Pons (tissue), 1 donor: ENCODE measurements around the gene TTC39C.
A peak's percentile ranks its signal among the peaks of the same experiment; 100 is the strongest.
"Not testable (repeated sequence)": the region's sequence is repeated elsewhere in the genome, so short reads cannot be mapped to it uniquely, and the experiment has no call there.

Source experiments
- DNase-seq: peaks from one replicate; pipeline ENCODE4 v3.0.0-alpha.2; 2016; ENCODE audit warnings: low spot score

The TTC39C gene

DNA sequence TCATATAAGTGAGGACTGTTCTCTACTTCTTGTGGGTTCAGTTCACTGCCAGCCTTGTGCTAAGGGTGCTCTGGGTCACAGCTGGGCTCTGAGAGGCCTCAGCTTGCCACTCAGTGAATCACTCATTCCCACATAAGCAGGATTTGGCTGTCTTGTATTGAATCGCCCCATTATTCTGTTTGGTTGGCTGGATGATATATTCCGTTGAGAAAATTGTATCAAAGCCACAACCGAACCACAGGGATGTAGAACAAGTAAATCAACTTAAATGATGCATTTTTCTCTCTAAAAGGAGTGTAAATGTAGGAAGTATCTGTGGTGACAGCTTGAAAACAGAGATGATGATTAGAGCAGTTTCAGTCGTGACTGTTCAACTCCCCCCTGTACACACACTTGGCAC is 39.6 kb downstream of the TTC39C start:
- DNase-seq = peak; percentile 62

- no peak for DNase-seq
Measured at GRCh38 chr18:24055009-24055804, 40.7 kb downstream of the TTC39C start.

DNA sequence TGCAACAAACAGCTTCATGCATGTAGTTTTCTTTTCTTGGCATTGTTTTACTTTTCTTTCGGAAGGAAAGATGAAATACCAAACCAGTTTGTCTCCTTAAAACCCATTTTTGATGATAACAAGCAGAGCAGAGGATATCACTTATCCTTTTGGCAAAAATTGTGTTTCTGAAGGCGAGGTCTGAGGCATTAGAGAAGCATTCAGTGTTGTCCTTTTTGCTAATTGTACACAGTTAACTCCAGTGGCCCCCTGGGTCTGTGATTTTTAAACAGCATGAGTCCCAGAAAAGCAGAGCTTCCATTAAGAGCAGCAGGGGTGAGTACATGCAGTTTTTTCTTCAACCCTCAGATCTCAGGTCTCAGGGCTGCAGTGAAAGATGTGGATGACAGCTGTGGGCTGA is 41.3 kb downstream of the TTC39C start:
- DNase-seq = no peak

- DNase-seq = no peak
Measured at GRCh38 chr18:24056506-24056905, 42.0 kb downstream of the TTC39C start.

- DNase-seq = no peak
Measured at GRCh38 chr18:24057804-24058203, 43.2 kb downstream of the TTC39C start.

DNA sequence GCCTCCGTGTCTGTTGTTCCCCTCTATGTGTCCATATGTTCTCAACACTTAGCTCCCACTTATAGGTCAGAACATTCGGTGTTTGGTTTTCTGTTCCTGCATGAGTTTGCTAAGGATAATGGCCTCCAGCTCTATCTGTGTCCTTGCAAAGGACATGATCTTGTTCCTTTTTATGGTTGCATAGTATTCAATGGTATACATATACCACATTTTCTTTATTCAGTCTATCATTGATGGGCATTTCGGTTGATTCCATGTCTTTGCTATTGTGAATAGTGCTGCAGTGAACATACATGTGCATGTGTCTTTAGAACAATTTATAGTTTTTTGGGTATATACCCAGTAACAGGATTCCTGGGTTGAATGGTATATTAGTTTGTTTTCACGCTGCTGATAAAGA is 44.8 kb downstream of the TTC39C start:
- DNase-seq = not testable (repeated sequence)

DNA sequence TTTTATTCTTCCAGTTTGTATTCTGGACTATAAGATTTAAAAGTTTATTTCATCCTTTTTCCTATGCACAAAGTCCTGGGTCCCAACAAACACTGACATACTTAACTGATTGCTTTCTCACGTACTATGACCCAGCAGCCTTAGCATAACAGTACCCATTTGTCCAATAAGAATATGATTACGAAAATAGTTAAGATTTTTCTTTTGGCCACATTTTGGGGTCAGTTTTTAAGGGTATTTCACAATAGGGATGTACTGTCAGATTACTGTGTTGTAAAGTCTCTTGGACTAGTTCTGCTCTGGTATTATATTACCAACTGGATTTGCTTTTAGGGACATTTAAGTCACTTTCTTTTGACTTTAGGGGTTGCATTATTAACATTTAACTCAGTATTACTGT is 46.1 kb downstream of the TTC39C start:
- no peak for DNase-seq

DNA sequence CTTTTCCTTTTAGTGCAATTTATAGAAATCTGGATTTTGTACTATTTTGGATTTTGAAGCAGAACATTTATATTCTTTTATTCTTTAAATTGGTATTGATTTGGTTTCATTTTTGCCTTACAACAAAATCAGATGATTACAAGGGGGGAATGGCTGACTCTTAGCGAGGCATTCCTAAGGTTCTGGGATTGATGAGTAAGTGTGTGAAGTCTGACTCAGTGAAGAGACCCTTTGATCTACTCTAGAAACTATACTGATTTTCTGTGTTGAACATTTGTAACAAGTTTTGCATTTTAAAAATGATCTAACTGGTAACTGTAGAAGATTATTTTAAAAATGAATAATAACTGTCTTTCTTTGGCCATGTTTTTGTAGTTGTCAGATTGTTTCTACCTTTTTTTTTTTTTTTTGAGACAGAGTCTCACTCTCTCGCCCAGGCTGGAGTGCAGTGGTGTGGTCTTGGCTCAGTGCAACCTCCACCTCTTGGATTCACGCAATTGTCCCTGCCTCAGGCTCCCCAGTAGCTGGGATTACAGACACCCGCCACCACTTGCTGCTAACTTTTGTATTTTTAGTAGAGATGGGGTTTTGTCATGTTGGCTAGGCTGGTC is 48.7 kb downstream of the TTC39C start:
- DNase-seq = no peak

DNA sequence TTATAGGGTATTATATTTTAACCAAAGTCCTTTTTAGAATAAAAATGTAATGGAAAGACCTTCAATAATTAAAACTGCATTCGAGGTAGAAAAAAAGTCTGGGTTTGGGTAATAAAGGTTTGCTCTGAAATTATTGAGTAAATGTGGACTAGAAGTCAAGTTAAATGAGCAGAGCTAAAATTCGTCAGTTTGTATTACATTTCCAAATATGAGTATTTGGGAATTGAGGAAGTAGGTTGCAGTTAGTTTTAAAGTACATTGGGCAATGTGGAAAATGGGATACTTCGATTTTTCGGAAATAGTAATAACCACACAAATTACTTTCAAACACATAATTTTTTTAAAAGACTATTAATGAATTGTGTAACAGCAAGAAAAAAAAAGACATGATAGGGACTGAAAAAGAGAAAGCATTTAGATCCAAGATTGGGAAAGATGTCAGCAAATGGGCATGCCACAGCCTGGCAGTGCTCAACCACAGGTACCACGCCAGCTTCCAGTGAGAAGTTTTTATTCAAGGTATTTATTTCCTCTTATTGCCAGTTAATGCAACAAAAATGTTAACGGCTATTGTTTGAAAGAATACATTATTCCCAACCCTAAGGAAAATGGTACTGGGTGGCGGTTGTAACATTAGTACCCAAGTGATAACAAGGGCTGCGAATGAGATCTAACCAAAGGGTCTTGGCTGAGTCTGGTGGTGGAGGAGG is 50.0 kb downstream of the TTC39C start:
- DNase-seq = no peak

- DNase-seq = no peak
Measured at GRCh38 chr18:24065906-24066305, 51.4 kb downstream of the TTC39C start.

DNA sequence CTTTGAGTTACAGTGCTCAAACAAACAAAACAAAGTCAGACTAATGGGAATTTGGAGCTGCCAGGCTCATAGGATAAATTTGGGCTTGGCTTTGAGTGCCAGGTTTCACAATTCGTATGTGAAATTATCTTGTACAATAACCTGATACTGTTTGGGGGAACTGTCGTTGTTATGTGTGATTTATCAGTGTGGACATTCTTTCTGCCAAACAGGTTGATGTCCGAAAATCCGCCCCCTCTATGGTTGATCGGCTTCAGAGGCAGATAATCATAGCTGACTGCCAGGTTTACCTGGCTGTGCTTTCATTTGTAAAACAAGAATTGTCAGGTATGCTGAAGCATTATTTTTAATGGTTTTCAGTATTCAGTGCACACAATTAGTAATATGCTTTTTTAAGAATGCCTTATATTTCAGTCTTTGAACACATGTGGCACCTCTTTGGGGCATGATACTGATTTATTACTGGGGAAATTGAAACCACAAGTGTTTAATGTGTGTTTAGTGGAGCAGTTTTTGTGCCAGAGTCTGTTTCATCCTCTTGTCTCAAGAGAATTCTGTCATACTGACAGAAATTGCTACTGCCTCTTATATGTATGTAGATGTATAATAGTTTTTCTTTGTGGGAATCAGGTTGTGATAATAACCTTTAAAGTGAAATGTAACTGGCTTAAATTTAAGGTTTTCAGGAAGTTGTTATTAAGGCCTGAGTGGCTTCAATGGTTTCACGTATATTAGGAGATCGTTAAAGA is 54.6 kb downstream of the TTC39C start:
- no peak for DNase-seq

- DNase-seq = no peak
Measured at GRCh38 chr18:24071029-24071428, 56.5 kb downstream of the TTC39C start.

DNA sequence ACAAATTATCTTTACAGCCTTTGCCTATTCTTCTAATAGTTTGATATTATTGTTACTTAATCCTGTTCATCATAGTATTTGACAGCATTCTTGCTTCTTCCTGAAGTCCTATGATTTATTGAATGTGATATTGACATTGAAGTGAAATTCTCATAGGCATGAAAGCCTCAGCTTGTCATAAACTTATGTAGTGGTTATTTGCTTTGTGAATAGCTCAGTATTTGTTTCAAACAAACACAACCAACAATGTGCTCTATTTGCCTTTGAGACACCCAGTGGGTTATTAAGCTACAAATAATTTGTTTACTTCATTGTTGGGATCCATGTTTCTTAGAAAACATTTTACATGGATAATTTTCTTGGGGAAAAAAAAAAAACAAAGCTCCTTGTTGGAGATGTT is 57.2 kb downstream of the TTC39C start:
- no peak for DNase-seq

- DNase-seq = no peak
Measured at GRCh38 chr18:24072743-24073142, 58.2 kb downstream of the TTC39C start.

DNA sequence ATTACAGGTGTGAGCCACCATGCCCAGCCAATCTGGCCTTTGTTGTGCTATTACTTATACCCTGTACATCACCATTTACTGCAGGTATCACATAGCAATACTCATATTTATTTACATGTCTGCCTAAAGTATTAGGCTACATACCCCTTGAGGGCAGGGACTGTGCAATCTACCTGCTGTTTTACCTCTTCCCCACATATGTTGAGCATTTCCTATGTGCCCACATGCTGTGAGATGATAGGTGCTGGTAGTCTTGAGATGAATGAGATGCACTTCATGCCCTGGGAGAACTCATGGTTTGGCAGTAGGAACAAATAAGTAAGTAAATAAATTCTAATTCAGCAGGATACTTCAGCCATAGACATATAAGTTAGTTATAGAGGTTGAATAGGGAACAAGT is 59.2 kb downstream of the TTC39C start:
- no peak for DNase-seq

- not testable (repeated sequence) for DNase-seq
Measured at GRCh38 chr18:24074757-24075156, 60.2 kb downstream of the TTC39C start.

GRCh38 chr18:24075767-24076597 is 61.4 kb downstream of the TTC39C start:
- DNase-seq = no peak

DNA sequence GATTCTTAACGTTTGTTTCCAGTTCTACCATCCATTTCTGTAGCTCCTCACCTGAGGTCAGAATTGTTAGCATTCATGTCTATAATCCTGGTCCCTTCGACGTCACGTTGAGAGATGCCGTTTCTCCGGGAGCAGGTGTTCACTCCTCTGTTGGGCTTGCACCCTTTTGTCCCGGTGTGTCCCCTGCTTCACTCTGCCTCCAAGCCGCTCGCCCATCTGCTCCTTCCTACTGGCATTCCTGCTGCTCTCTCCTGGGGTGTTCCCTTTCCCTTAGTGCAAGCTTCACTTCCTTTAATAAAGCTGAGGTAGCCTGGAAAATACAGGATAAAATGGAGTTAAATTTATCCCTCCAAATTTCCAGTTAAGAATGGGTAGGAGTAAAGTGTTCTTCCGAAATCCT is 62.4 kb downstream of the TTC39C start:
- no peak for DNase-seq

GRCh38 chr18:24078391-24078790 is 63.8 kb downstream of the TTC39C start:
- DNase-seq = no peak

GRCh38 chr18:24080861-24081260 is 66.3 kb downstream of the TTC39C start:
- no peak for DNase-seq

- no peak for DNase-seq
Measured at GRCh38 chr18:24083550-24083949, 69.0 kb downstream of the TTC39C start.

DNA sequence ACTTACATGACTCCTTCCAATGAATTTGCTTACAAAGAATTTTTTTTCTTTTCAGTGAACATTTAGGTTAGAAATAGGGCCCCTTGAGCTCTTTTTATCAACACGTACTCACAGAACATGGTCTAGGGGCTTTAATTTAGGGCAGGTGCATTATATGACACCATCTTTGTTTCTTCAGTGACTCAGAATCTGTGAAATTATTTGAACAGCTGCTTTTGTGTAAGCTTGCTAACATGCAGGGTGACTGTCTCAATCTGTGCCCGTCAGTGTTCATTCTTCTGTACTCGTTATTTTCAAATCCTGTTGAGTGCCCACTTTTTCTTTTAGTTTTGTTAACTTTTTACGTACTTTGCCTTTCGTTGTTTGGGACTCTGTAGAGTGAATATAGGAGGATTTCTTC is 71.5 kb downstream of the TTC39C start:
- no peak for DNase-seq
